ENCODE measurements around the gene TMC1.

GRCh38 chr9:72588336-72588735, 66.9 kb downstream of the TMC1 start:
- TF ChIP-seq, protein P1, sequence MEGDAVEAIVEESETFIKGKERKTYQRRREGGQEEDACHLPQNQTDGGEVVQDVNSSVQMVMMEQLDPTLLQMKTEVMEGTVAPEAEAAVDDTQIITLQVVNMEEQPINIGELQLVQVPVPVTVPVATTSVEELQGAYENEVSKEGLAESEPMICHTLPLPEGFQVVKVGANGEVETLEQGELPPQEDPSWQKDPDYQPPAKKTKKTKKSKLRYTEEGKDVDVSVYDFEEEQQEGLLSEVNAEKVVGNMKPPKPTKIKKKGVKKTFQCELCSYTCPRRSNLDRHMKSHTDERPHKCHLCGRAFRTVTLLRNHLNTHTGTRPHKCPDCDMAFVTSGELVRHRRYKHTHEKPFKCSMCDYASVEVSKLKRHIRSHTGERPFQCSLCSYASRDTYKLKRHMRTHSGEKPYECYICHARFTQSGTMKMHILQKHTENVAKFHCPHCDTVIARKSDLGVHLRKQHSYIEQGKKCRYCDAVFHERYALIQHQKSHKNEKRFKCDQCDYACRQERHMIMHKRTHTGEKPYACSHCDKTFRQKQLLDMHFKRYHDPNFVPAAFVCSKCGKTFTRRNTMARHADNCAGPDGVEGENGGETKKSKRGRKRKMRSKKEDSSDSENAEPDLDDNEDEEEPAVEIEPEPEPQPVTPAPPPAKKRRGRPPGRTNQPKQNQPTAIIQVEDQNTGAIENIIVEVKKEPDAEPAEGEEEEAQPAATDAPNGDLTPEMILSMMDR (IDR thresholded peaks at IDR 0.05), result no peak
- TF ChIP-seq POLR2A (IDR thresholded peaks at IDR 0.05) (no peak), POLR2AphosphoS5 (IDR thresholded peaks at IDR 0.05) (no peak), EP300 (IDR thresholded peaks at IDR 0.05) (no peak)

All from upper lobe of left lung (tissue), 4 donors.